OCI-LY1 (cell line): ENCODE data around the gene IDUA.
"Not testable (repeated sequence)": the region's sequence is repeated elsewhere in the genome, so short reads cannot be mapped to it uniquely, and the experiment has no call there.

Experiments
- H2AFZ ChIP-seq: fragments of 200-600 bp; sonication (generic), shearing (Covaris generic); 2 replicates; pipeline ENCODE4 v1.6.0; 2014; ENCODE audit warnings: antibody characterized with exemption, mild to moderate bottlenecking, low read length
- H3F3A ChIP-seq: fragments of 200-600 bp; sonication (generic), shearing (Covaris generic); 2 replicates; pipeline ENCODE4 v1.6.0; 2014; ENCODE audit warnings: mild to moderate bottlenecking, antibody characterized with exemption, low read length, moderate library complexity; ENCODE audit not compliant: insufficient read depth
- H3K27ac ChIP-seq: fragments of 200-600 bp; sonication (generic); 2 replicates; pipeline ENCODE4 v1.5.1; 2014; ENCODE audit warnings: low read length, mixed run types, mild to moderate bottlenecking, low read depth; ENCODE audit not compliant: poor library complexity, severe bottlenecking
- H3K27me3 ChIP-seq: fragments of 200-600 bp; sonication (generic); 2 replicates; pipeline ENCODE4 v1.6.0; 2014; ENCODE audit warnings: antibody characterized with exemption, mild to moderate bottlenecking, low read length, moderate library complexity; ENCODE audit not compliant: insufficient read depth
- H3K36me3 ChIP-seq: fragments of 200-600 bp; sonication (generic); 2 replicates; pipeline ENCODE4 v1.6.1; 2014; ENCODE audit warnings: mild to moderate bottlenecking, antibody characterized with exemption, low read length, moderate library complexity, mixed read lengths; ENCODE audit not compliant: insufficient read depth
- H3K4me1 ChIP-seq: fragments of 200-600 bp; sonication (generic); 2 replicates; pipeline ENCODE4 v1.5.1; 2014; ENCODE audit warnings: mild to moderate bottlenecking, low read length, moderate library complexity; ENCODE audit not compliant: insufficient read depth, severe bottlenecking
- H3K4me2 ChIP-seq: fragments of 200-600 bp; sonication (generic), shearing (Covaris generic); 2 replicates; pipeline ENCODE4 v1.6.1; 2014; ENCODE audit warnings: low read length
- H3K4me3 ChIP-seq: fragments of 200-600 bp; sonication (generic); 2 replicates; pipeline ENCODE4 v1.5.1; 2014; ENCODE audit warnings: low read length, low read depth, mild to moderate bottlenecking, mixed read lengths; ENCODE audit not compliant: poor library complexity, severe bottlenecking
- H3K79me2 ChIP-seq: fragments of 200-600 bp; shearing (Covaris generic); 2 replicates; pipeline ENCODE4 v1.6.1; 2016; ENCODE audit warnings: mixed run types, low read length, mixed read lengths; ENCODE audit not compliant: insufficient read depth
- H3K9ac ChIP-seq: fragments of 200-600 bp; sonication (generic), shearing (Covaris generic); 2 replicates; pipeline ENCODE4 v1.6.1; 2014; ENCODE audit warnings: mild to moderate bottlenecking, low read length, mixed read lengths
- H3K9me2 ChIP-seq: fragments of 200-600 bp; sonication (generic), shearing (Covaris generic); 2 replicates; pipeline ENCODE4 v1.6.1; 2014; ENCODE audit warnings: low read depth, mild to moderate bottlenecking, low read length, mixed read lengths
- H3K9me3 ChIP-seq: fragments of 200-600 bp; shearing (Covaris generic); 2 replicates; pipeline ENCODE4 v1.6.1; 2014; ENCODE audit warnings: low read length, mixed read lengths
- H4K20me1 ChIP-seq: fragments of 200-600 bp; sonication (generic), shearing (Covaris generic); 2 replicates; pipeline ENCODE4 v1.6.0; 2016; ENCODE audit warnings: mild to moderate bottlenecking, low read length; ENCODE audit not compliant: insufficient read depth
- CTCF ChIP-seq: fragments of 200-600 bp; sonication (generic), shearing (Covaris generic); IDR thresholded peaks from 2 replicates; pipeline ENCODE4 v1.5.1; 2017; ENCODE audit warnings: mild to moderate bottlenecking, antibody characterized with exemption, low read length, moderate library complexity, mixed read lengths
- EZH2 ChIP-seq: fragments of 200-600 bp; sonication (generic), shearing (Covaris generic); IDR thresholded peaks from 2 replicates; pipeline ENCODE4 v1.8.0; 2017; ENCODE audit warnings: borderline replicate concordance, mixed run types, mild to moderate bottlenecking, antibody characterized with exemption, low read length, moderate library complexity, mixed read lengths

Gene IDUA

GRCh38 chr4:1052231-1052671 lies 65.4 kb downstream of the IDUA start:
- Histone ChIP-seq H3K36me3 (no peaks in the 10 kb centered on the region), H3K9ac (no peak overlapping the region), H3K27ac (no peak overlapping the region), H3K4me1 (peaks cover 11% of the 10 kb centered on the region), H3K79me2 (no peaks in the 10 kb centered on the region), H3K4me2 (no peak overlapping the region), H2AFZ (no peak overlapping the region), H3K9me2 (no peaks in the 10 kb centered on the region), H4K20me1 (no peaks in the 10 kb centered on the region), H3K27me3 (no peaks in the 10 kb centered on the region), H3K4me3 (no peak overlapping the region), H3F3A (no peaks in the 10 kb centered on the region), H3K9me3 (no peaks in the 10 kb centered on the region)
- no peak for TF ChIP-seq CTCF

GRCh38 chr4:1053080-1053661 lies 66.3 kb downstream of the IDUA start:
- Histone ChIP-seq H3K4me3 (no peak overlapping the region), H3K27me3 (no peaks in the 10 kb centered on the region), H3K9me2 (no peaks in the 10 kb centered on the region), H2AFZ (no peak overlapping the region), H3K79me2 (no peaks in the 10 kb centered on the region), H3K4me2 (no peak overlapping the region), H4K20me1 (no peaks in the 10 kb centered on the region), H3K4me1 (peaks cover 11% of the 10 kb centered on the region), H3K9ac (no peak overlapping the region), H3K9me3 (no peaks in the 10 kb centered on the region), H3K27ac (no peak overlapping the region), H3F3A (no peaks in the 10 kb centered on the region), H3K36me3 (no peaks in the 10 kb centered on the region)
- no peak for TF ChIP-seq CTCF
- no peak for TF ChIP-seq EZH2

DNA sequence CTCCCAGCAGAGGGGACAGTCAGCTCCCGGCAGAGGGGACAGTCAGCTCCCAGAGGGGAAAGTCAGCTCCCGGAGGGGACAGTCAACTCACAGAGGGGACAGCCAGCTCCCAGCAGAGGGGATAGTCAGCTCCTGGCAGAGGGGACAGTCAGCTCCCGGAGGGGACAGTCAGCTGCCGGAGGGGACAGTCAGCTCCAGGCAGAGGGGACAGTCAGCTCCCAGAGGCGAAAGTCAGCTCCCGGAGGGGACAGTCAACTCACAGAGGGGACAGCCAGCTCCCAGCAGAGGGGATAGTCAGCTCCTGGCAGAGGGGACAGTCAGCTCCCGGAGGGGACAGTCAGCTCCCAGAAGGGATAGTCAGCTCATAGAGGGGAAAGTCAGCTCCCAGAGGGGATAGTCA lies 67.0 kb downstream of the IDUA start:
- not testable (repeated sequence) for H3F3A ChIP-seq, H3K4me2 ChIP-seq, H3K9me2 ChIP-seq, H2AFZ ChIP-seq, H3K9ac ChIP-seq, H3K27ac ChIP-seq, H3K36me3 ChIP-seq, H3K79me2 ChIP-seq, H3K9me3 ChIP-seq, H3K27me3 ChIP-seq, H3K4me3 ChIP-seq, H4K20me1 ChIP-seq
- H3K4me1 ChIP-seq = peaks cover 11% of the 10 kb centered on the region
